ENCODE data around the gene SART3. TPM values are rescaled to one million over a fixed set of nuclear protein-coding genes. Genes with fewer than 3 reads are reported as not detected.

SART3 gene
- polyA plus RNA-seq, 1 donor (not counting 4 experiments of a cell fraction or from before 2014, with no cell fraction given): 19.0 TPM

DNA sequence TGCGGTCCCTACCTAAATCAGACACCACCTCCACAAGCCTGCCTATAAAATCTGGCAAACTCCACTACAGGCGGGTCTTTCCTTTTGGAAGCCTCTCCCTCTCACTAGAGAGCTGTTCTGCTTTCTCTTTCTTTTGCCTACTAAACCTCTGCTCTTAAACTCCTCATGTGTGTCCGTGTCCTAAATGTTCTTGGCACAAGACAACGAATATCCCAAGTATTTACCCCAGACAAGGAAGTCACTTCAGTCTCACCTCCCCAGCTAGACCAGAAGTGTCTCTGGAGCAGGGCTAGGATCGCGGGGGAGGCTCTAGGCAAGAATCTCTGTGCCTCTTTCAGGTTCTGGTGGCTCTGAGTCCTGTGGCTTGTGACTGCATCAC lies 83.1 kb downstream of the SART3 start:
- no peak overlapping the region for H3K9ac ChIP-seq (ENCODE audit: control insufficient read depth, extremely low read depth, insufficient read depth, low read length)
- no peaks in the 10 kb centered on the region for H3K9me3 ChIP-seq (ENCODE audit: control insufficient read depth, low read depth, low read length)
- H3K79me2 ChIP-seq (ENCODE audit: control insufficient read depth, insufficient read depth, low read length): no peaks in the 10 kb centered on the region
- H3K4me1 ChIP-seq (ENCODE audit: control insufficient read depth, extremely low read depth, insufficient read depth, low read length): peaks cover 10% of the 10 kb centered on the region
- no peak overlapping the region for H2AFZ ChIP-seq (ENCODE audit: control insufficient read depth, low read length)
- no peaks in the 10 kb centered on the region for H3K27me3 ChIP-seq (ENCODE audit: control insufficient read depth, extremely low read depth, insufficient read depth, low read length)
- no peaks in the 10 kb centered on the region for H4K20me1 ChIP-seq (ENCODE audit: control insufficient read depth, extremely low read depth, insufficient read depth, low read length)
- TF ChIP-seq, protein P1, sequence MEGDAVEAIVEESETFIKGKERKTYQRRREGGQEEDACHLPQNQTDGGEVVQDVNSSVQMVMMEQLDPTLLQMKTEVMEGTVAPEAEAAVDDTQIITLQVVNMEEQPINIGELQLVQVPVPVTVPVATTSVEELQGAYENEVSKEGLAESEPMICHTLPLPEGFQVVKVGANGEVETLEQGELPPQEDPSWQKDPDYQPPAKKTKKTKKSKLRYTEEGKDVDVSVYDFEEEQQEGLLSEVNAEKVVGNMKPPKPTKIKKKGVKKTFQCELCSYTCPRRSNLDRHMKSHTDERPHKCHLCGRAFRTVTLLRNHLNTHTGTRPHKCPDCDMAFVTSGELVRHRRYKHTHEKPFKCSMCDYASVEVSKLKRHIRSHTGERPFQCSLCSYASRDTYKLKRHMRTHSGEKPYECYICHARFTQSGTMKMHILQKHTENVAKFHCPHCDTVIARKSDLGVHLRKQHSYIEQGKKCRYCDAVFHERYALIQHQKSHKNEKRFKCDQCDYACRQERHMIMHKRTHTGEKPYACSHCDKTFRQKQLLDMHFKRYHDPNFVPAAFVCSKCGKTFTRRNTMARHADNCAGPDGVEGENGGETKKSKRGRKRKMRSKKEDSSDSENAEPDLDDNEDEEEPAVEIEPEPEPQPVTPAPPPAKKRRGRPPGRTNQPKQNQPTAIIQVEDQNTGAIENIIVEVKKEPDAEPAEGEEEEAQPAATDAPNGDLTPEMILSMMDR (optimal IDR thresholded peaks at IDR 0.05 in 1 of 3, IDR thresholded peaks at IDR 0.05 in 1 of 3, conservative IDR thresholded peaks at IDR 0.05 in 1 of 3; ENCODE audit: extremely low read depth in 1 of 3, insufficient read depth in 2 of 3, low read length in 3 of 3): no peak
- no peak for FAIRE-seq
- dilution Hi-C loops (cut with MboI; ENCODE audit: extremely low pct_ligation_motif_present, low sequenced_read_pairs): no loop called here
- H3K4me2 ChIP-seq (ENCODE audit: control insufficient read depth, extremely low read depth, insufficient read depth, low read depth, low read length): no peak overlapping the region
- no peak overlapping the region for H3K4me3 ChIP-seq (ENCODE audit: control insufficient read depth in 2 of 3, extremely low read depth in 1 of 3, insufficient read depth in 2 of 3, low read depth in 1 of 3, low read length in 3 of 3)
- no peaks in the 10 kb centered on the region for H3K9me1 ChIP-seq (ENCODE audit: control insufficient read depth, extremely low read depth, insufficient read depth, low read length)
- H3K27ac ChIP-seq (ENCODE audit: control insufficient read depth, insufficient read depth, low read length): no peak overlapping the region
- no peaks in the 10 kb centered on the region for H3K36me3 ChIP-seq (ENCODE audit: control insufficient read depth in 2 of 2, extremely low read depth in 1 of 2, insufficient read depth in 2 of 2, low read length in 2 of 2)
- no peak for DNase-seq (ENCODE audit: low read depth, low spot score)

DNA sequence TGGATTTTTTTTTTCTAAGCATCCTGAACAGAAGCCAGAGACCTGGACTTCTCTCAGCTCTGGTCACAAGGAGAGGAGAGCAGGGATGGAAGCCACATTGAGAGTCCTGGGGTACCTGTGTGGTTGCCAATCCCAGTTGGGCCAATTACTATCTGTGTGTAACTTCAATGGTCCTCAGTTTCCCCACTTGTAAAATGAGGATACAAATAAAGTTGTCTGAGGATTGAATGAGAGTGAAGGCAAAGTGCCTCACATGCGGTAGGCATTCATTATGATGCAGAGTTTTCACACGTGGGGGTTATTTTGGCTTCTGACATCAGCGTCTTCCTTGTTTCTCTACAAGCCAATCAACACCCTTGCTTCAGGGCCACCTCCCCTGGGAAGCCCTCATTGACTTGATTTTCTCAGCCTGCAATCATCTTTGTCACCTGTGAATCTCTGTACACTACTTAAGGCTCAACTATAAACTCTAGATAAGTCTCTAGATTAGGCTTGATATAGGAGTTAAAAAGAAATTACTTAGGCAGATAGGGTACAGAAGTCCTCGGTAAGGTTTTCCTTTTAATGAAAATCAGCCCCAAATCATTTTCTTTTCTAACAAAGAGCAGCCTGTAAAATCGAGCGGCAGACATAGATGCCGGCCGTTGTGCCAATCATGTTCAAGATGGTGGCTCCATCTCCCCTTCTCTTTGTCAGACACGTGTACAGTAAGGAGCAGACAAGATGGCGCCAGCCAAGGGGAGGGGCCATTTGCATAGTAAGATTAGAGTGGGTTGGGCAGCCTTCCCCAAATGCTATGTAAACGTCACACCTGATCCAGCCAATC lies 83.7 kb downstream of the SART3 start:
- TF ChIP-seq EZH2 (IDR thresholded peaks at IDR 0.05; ENCODE audit: low read length): no peak
- TF ChIP-seq, protein P1 (optimal IDR thresholded peaks at IDR 0.05 in 1 of 3, IDR thresholded peaks at IDR 0.05 in 1 of 3, conservative IDR thresholded peaks at IDR 0.05 in 1 of 3; ENCODE audit: extremely low read depth in 1 of 3, insufficient read depth in 2 of 3, low read length in 3 of 3): no peak
- Histone ChIP-seq H3K4me2 (ENCODE audit: control insufficient read depth, extremely low read depth, insufficient read depth, low read depth, low read length) (no peak overlapping the region), H3K4me3 (ENCODE audit: control insufficient read depth in 2 of 3, extremely low read depth in 1 of 3, insufficient read depth in 2 of 3, low read depth in 1 of 3, low read length in 3 of 3) (no peak overlapping the region), H2AFZ (ENCODE audit: control insufficient read depth, low read length) (no peak overlapping the region), H3K9ac (ENCODE audit: control insufficient read depth, extremely low read depth, insufficient read depth, low read length) (no peak overlapping the region), H3K27ac (ENCODE audit: control insufficient read depth, insufficient read depth, low read length) (no peak overlapping the region), H4K20me1 (ENCODE audit: control insufficient read depth, extremely low read depth, insufficient read depth, low read length) (no peaks in the 10 kb centered on the region), H3K36me3 (ENCODE audit: control insufficient read depth in 2 of 2, extremely low read depth in 1 of 2, insufficient read depth in 2 of 2, low read length in 2 of 2) (no peaks in the 10 kb centered on the region), H3K9me3 (ENCODE audit: control insufficient read depth, low read depth, low read length) (no peaks in the 10 kb centered on the region), H3K79me2 (ENCODE audit: control insufficient read depth, insufficient read depth, low read length) (no peaks in the 10 kb centered on the region), H3K4me1 (ENCODE audit: control insufficient read depth, extremely low read depth, insufficient read depth, low read length) (peaks cover 4% of the 10 kb centered on the region), H3K9me1 (ENCODE audit: control insufficient read depth, extremely low read depth, insufficient read depth, low read length) (no peaks in the 10 kb centered on the region), H3K27me3 (ENCODE audit: control insufficient read depth, extremely low read depth, insufficient read depth, low read length) (no peaks in the 10 kb centered on the region)
- DNase-seq (ENCODE audit: low read depth, low spot score): no peak
- dilution Hi-C loops (cut with MboI; ENCODE audit: extremely low pct_ligation_motif_present, low sequenced_read_pairs): no loop called here
- FAIRE-seq: no peak
